ENCODE data around the gene SLC2A9. TPM values are rescaled to one million over a fixed set of nuclear protein-coding genes. Genes with fewer than 3 reads are reported as not detected.

SLC2A9 gene
- total and polyA plus RNA-seq, 2 donors (not counting 3 experiments of a cell fraction or from before 2014, with no cell fraction given) = 1.6 to 1.8 TPM

DNA sequence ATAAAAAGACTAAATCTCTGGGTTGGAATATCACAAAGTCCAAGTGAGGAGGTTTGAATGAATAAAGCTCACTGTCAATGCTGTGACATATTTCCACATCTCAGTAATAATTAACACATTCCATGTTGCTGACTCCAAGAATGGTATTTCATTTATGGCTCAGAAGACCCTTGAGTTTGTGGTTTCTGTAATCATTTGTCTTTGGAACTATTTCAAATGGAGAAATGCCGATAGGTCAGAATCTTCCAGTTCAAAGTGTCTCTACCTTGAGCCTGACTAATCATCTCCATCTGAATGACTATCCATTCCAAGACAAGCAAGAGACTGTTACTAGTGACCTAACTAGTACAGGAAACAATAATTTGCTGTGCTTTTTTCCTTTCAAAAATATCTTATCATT is 24.2 kb upstream of the SLC2A9 start:
- H2AFZ ChIP-seq (ENCODE audit: low read depth, low read length) = no peak overlapping the region
- intact Hi-C loops (cut with micrococcal nuclease) = no loop called here
- no peak overlapping the region for H3K9ac ChIP-seq (replicated peaks; ENCODE audit: extremely low read depth, insufficient read depth, low read length)
- TF ChIP-seq, protein P1, sequence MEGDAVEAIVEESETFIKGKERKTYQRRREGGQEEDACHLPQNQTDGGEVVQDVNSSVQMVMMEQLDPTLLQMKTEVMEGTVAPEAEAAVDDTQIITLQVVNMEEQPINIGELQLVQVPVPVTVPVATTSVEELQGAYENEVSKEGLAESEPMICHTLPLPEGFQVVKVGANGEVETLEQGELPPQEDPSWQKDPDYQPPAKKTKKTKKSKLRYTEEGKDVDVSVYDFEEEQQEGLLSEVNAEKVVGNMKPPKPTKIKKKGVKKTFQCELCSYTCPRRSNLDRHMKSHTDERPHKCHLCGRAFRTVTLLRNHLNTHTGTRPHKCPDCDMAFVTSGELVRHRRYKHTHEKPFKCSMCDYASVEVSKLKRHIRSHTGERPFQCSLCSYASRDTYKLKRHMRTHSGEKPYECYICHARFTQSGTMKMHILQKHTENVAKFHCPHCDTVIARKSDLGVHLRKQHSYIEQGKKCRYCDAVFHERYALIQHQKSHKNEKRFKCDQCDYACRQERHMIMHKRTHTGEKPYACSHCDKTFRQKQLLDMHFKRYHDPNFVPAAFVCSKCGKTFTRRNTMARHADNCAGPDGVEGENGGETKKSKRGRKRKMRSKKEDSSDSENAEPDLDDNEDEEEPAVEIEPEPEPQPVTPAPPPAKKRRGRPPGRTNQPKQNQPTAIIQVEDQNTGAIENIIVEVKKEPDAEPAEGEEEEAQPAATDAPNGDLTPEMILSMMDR (IDR thresholded peaks at IDR 0.05; ENCODE audit: extremely low read depth in 1 of 2, insufficient read depth in 1 of 2, low read depth in 1 of 2, low read length in 2 of 2) = no peak
- no peaks in the 10 kb centered on the region for H3K9me3 ChIP-seq (replicated peaks; ENCODE audit: control insufficient read depth, insufficient read depth, low read length)
- H3K4me3 ChIP-seq (replicated peaks in 1 of 3; ENCODE audit: insufficient read depth in 1 of 3, low read depth in 1 of 3, low read length in 3 of 3) = no peak overlapping the region
- ChIA-PET CTCF (no interaction called here), POLR2A (no interaction called here)
- DNase-seq (ENCODE audit: low read depth, low spot score) (no peak), FAIRE-seq (no peak)
- no TSS peak for BruUV-seq (replicated peaks)
- H3K27ac ChIP-seq (ENCODE audit: insufficient read depth, low read depth, low read length) = no peak overlapping the region
- H3K4me1 ChIP-seq (ENCODE audit: control insufficient read depth, extremely low read depth, insufficient read depth, low read length) = no peaks in the 10 kb centered on the region
- H4K20me1 ChIP-seq (replicated peaks; ENCODE audit: control insufficient read depth, extremely low read depth, insufficient read depth, low read length) = no peaks in the 10 kb centered on the region
- H3K79me2 ChIP-seq (ENCODE audit: control insufficient read depth, insufficient read depth, low read length) = no peaks in the 10 kb centered on the region
- no peaks in the 10 kb centered on the region for H3K9me1 ChIP-seq (replicated peaks; ENCODE audit: control insufficient read depth, extremely low read depth, insufficient read depth, low read length)
- no peak overlapping the region for H3K4me2 ChIP-seq (ENCODE audit: insufficient read depth, low read length)
- peaks cover 0 to 7% of the 10 kb centered on the region in 2 experiments for H3K27me3 ChIP-seq (ENCODE audit: control insufficient read depth in 2 of 2, insufficient read depth in 2 of 2, low read length in 2 of 2)
- H3K36me3 ChIP-seq (ENCODE audit: control insufficient read depth in 2 of 2, extremely low read depth in 1 of 2, insufficient read depth in 2 of 2, low read length in 2 of 2) = no peaks in the 10 kb centered on the region
- dilution Hi-C loops (cut with MboI; ENCODE audit: extremely low pct_ligation_motif_present, low sequenced_read_pairs) = no loop called here

DNA sequence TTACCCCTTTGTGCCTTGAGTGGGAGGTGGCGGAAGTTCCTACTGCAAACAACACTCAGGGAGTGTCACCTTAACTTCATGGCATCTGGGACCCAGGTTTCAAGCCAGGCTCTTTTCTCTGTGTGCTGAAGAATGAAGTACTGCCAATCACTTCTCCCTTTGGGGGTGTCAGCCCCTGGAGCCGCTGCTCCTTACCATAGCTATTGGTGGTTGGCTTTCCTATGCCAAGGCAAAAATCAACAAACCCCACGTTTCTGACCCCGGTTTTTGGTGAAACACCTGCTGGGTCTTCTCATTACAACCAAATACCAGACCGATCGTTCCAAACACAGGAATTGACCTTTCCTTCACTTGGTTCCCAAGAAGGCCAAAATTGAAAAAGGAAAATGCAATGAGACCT is 19.7 kb upstream of the SLC2A9 start:
- ChIA-PET CTCF (interaction anchor here (1.0 to 1.4 kb wide), 2 partner anchors 22 to 24 kb away, joined by 4 to 5 read pairs; no protein-coding TSS in a partner anchor), POLR2A (no interaction called here)
- no peak for DNase-seq (ENCODE audit: low read depth, low spot score)
- TF ChIP-seq POLR2AphosphoS5 (IDR thresholded peaks at IDR 0.05; ENCODE audit: insufficient read depth, low read depth, low read length) (no peak), POLR2A (IDR thresholded peaks at IDR 0.05; ENCODE audit: low read depth, low read length) (no peak), JUN (IDR thresholded peaks at IDR 0.05; ENCODE audit: borderline replicate concordance, insufficient read depth, insufficient read length, low read depth) (no peak), GATA2 (IDR thresholded peaks at IDR 0.05; ENCODE audit: insufficient read depth, insufficient read length, low read depth, low read length) (no peak), FOS (IDR thresholded peaks at IDR 0.05; ENCODE audit: borderline replicate concordance, insufficient read depth, low read length) (no peak), MYC (IDR thresholded peaks at IDR 0.05; ENCODE audit: low read depth, low read length) (no peak), EZH2 (IDR thresholded peaks at IDR 0.05; ENCODE audit: borderline replicate concordance, low read depth, low read length, severe bottlenecking) (no peak)
- TF ChIP-seq, protein P2, sequence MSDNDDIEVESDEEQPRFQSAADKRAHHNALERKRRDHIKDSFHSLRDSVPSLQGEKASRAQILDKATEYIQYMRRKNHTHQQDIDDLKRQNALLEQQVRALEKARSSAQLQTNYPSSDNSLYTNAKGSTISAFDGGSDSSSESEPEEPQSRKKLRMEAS (IDR thresholded peaks at IDR 0.05; ENCODE audit: insufficient read depth, insufficient read length) = no peak
- TF ChIP-seq, protein P1 (IDR thresholded peaks at IDR 0.05; ENCODE audit: extremely low read depth in 1 of 2, insufficient read depth in 1 of 2, low read depth in 1 of 2, low read length in 2 of 2) = no peak
- dilution Hi-C loops (cut with MboI; ENCODE audit: extremely low pct_ligation_motif_present, low sequenced_read_pairs) (no loop called here), intact Hi-C loops (cut with micrococcal nuclease) (no loop called here)
- no TSS peak for BruUV-seq (replicated peaks)
- FAIRE-seq = no peak
- Histone ChIP-seq H3K4me3 (replicated peaks in 1 of 3; ENCODE audit: insufficient read depth in 1 of 3, low read depth in 1 of 3, low read length in 3 of 3) (no peak overlapping the region), H3K79me2 (ENCODE audit: control insufficient read depth, insufficient read depth, low read length) (no peaks in the 10 kb centered on the region), H3K27ac (ENCODE audit: insufficient read depth, low read depth, low read length) (no peak overlapping the region), H3K36me3 (ENCODE audit: control insufficient read depth in 2 of 2, extremely low read depth in 1 of 2, insufficient read depth in 2 of 2, low read length in 2 of 2) (no peaks in the 10 kb centered on the region), H3K27me3 (ENCODE audit: control insufficient read depth in 2 of 2, insufficient read depth in 2 of 2, low read length in 2 of 2) (peaks cover 0 to 8% of the 10 kb centered on the region in 2 experiments), H3K4me1 (ENCODE audit: control insufficient read depth, extremely low read depth, insufficient read depth, low read length) (no peaks in the 10 kb centered on the region), H4K20me1 (replicated peaks; ENCODE audit: control insufficient read depth, extremely low read depth, insufficient read depth, low read length) (no peaks in the 10 kb centered on the region), H3K9me1 (replicated peaks; ENCODE audit: control insufficient read depth, extremely low read depth, insufficient read depth, low read length) (no peaks in the 10 kb centered on the region), H3K9me3 (replicated peaks; ENCODE audit: control insufficient read depth, insufficient read depth, low read length) (no peaks in the 10 kb centered on the region), H3K9ac (replicated peaks; ENCODE audit: extremely low read depth, insufficient read depth, low read length) (no peak overlapping the region), H3K4me2 (ENCODE audit: insufficient read depth, low read length) (no peak overlapping the region), H2AFZ (ENCODE audit: low read depth, low read length) (no peak overlapping the region)
